ENCODE results near the gene TFPI. TPM values are rescaled to one million over a fixed set of nuclear protein-coding genes. Genes with fewer than 3 reads are reported as not detected.
"Not testable (repeated sequence)": the region's sequence is repeated elsewhere in the genome, so short reads cannot be mapped to it uniquely, and the experiment has no call there.

The TFPI gene
- total and polyA plus RNA-seq, 2 experiments from 2014 or later = 79.9 to 122 TPM

- Histone ChIP-seq H3K36me3 (replicated peaks; ENCODE audit: insufficient read depth, low read depth) (no peaks in the 10 kb centered on the region), H3K4me3 (no peak overlapping the region), H2AFZ (no peak overlapping the region), H3K27me3 (no peaks in the 10 kb centered on the region), H3K79me2 (no peaks in the 10 kb centered on the region), H3K9me2 (replicated peaks; ENCODE audit: insufficient read depth) (no peaks in the 10 kb centered on the region), H3K27ac (no peak overlapping the region), H4K20me1 (ENCODE audit: insufficient read depth, poor library complexity, severe bottlenecking) (no peaks in the 10 kb centered on the region), H3K4me2 (no peak overlapping the region), H3K4me1 (ENCODE audit: insufficient read depth) (peaks cover 27% of the 10 kb centered on the region), H3K9me3 (ENCODE audit: low read depth) (no peaks in the 10 kb centered on the region)
- 95% methylated on average over 2 of the region's 2 CpGs for WGBS (ENCODE audit: low lambda C conversion rate, missing lambda C conversion rate)
- DNase-seq (ENCODE audit: low spot score) = no peak
- TF ChIP-seq CTCF (IDR thresholded peaks at IDR 0.05; ENCODE audit: poor library complexity) = no peak
- no peak for TF ChIP-seq EZH2 (IDR thresholded peaks at IDR 0.05; ENCODE audit: borderline replicate concordance)
- TF ChIP-seq EZH2phosphoT487 (IDR thresholded peaks at IDR 0.05; ENCODE audit: low read depth, severe bottlenecking, unreplicated experiment) = no peak
These were observed 19.5 kb upstream of the TFPI start for GRCh38 chr2:187573722-187574121.

GRCh38 chr2:187571996-187572395 lies 17.8 kb upstream of the TFPI start:
- H3K27ac ChIP-seq; H3K27me3 ChIP-seq; H3K79me2 ChIP-seq; H3K4me2 ChIP-seq; H3K9me2 ChIP-seq (replicated peaks; ENCODE audit: insufficient read depth); H3K4me3 ChIP-seq; H3K36me3 ChIP-seq (replicated peaks; ENCODE audit: insufficient read depth, low read depth); H2AFZ ChIP-seq; H4K20me1 ChIP-seq (ENCODE audit: insufficient read depth, poor library complexity, severe bottlenecking); H3K9me3 ChIP-seq (ENCODE audit: low read depth); DNase-seq (ENCODE audit: low spot score): not testable (repeated sequence)
- 93% methylated on average over 5 of the region's 5 CpGs for WGBS (ENCODE audit: low lambda C conversion rate, missing lambda C conversion rate)
- peaks cover 21% of the 10 kb centered on the region for H3K4me1 ChIP-seq (ENCODE audit: insufficient read depth)

- no peak for DNase-seq (ENCODE audit: low spot score)
- H3K79me2 ChIP-seq = no peaks in the 10 kb centered on the region
- H3K9me3 ChIP-seq (ENCODE audit: low read depth) = no peaks in the 10 kb centered on the region
- H4K20me1 ChIP-seq (ENCODE audit: insufficient read depth, poor library complexity, severe bottlenecking) = no peaks in the 10 kb centered on the region
- no peak overlapping the region for H3K4me2 ChIP-seq
- TF ChIP-seq EZH2 (IDR thresholded peaks at IDR 0.05; ENCODE audit: borderline replicate concordance) (no peak), EZH2phosphoT487 (IDR thresholded peaks at IDR 0.05; ENCODE audit: low read depth, severe bottlenecking, unreplicated experiment) (no peak), CTCF (IDR thresholded peaks at IDR 0.05; ENCODE audit: poor library complexity) (no peak)
- no peak overlapping the region for H3K27ac ChIP-seq
- H3K36me3 ChIP-seq (replicated peaks; ENCODE audit: insufficient read depth, low read depth) = no peaks in the 10 kb centered on the region
- H3K9me2 ChIP-seq (replicated peaks; ENCODE audit: insufficient read depth) = no peaks in the 10 kb centered on the region
- no peak overlapping the region for H3K4me3 ChIP-seq
- no peaks in the 10 kb centered on the region for H3K27me3 ChIP-seq
- peaks cover 5% of the 10 kb centered on the region for H3K4me1 ChIP-seq (ENCODE audit: insufficient read depth)
- H2AFZ ChIP-seq = no peak overlapping the region
These were observed 15.3 kb upstream of the TFPI start for GRCh38 chr2:187569571-187569970.

- Histone ChIP-seq H3K4me3 (no peak overlapping the region), H3K27me3 (no peaks in the 10 kb centered on the region)
These were observed 14.8 kb upstream of the TFPI start for GRCh38 chr2:187569042-187569441.

More at GRCh38 chr2:187569042-187569441, 14.8 kb upstream of the TFPI start:
- H3K4me2 ChIP-seq = no peak overlapping the region
- no peaks in the 10 kb centered on the region for H4K20me1 ChIP-seq (ENCODE audit: insufficient read depth, poor library complexity, severe bottlenecking)
- no peak overlapping the region for H3K27ac ChIP-seq
- no peaks in the 10 kb centered on the region for H3K36me3 ChIP-seq (replicated peaks; ENCODE audit: insufficient read depth, low read depth)
- no peaks in the 10 kb centered on the region for H3K79me2 ChIP-seq
- H3K4me1 ChIP-seq (ENCODE audit: insufficient read depth) = peaks cover 4% of the 10 kb centered on the region
- no peak for TF ChIP-seq CTCF (IDR thresholded peaks at IDR 0.05; ENCODE audit: poor library complexity)
- TF ChIP-seq EZH2 (IDR thresholded peaks at IDR 0.05; ENCODE audit: borderline replicate concordance) = no peak
- TF ChIP-seq EZH2phosphoT487 (IDR thresholded peaks at IDR 0.05; ENCODE audit: low read depth, severe bottlenecking, unreplicated experiment) = no peak
- H3K9me3 ChIP-seq (ENCODE audit: low read depth) = no peaks in the 10 kb centered on the region
- H2AFZ ChIP-seq = no peak overlapping the region
- no peaks in the 10 kb centered on the region for H3K9me2 ChIP-seq (replicated peaks; ENCODE audit: insufficient read depth)
- DNase-seq (ENCODE audit: low spot score) = no peak
- 48% methylated on average over 1 of the region's 1 CpG for WGBS (ENCODE audit: low lambda C conversion rate, missing lambda C conversion rate)

All from hepatocyte (in vitro differentiated cells).